ENCODE data around the gene QRFP.

The QRFP gene

GRCh38 chr9:130843049-130843908 is 53.3 kb downstream of the QRFP start:
- no peaks in the 10 kb centered on the region for H3K27me3 ChIP-seq (replicated peaks; ENCODE audit: control insufficient read depth, insufficient read depth, low read length)
- TF ChIP-seq CTCF (IDR thresholded peaks at IDR 0.05; ENCODE audit: insufficient read depth, low read length, poor library complexity, severe bottlenecking), result no peak
- DNase-seq (ENCODE audit: extremely low read depth, insufficient read length), result no peak
- no peaks in the 10 kb centered on the region; the same call in none of the 2 replicates for H3K36me3 ChIP-seq (ENCODE audit: control insufficient read depth, insufficient read depth, low read length)
- H3K4me3 ChIP-seq (replicated peaks; ENCODE audit: low read depth, low read length), result no peak overlapping the region
